Ureter (tissue), 1 donor: ENCODE results near the gene TMIE. TPM values are rescaled to one million over a fixed set of nuclear protein-coding genes. Genes with fewer than 3 reads are reported as not detected.

Experiments used
- total RNA-seq: library from RNA; stranded (reverse); gene quantifications from one replicate; pipeline ENCODE4 v1.2.4, GENCODE V29; 2023
- donor health status: DM: yes; HTN: yes; CAD: no.

The TMIE gene
- total RNA-seq, 1 donor from 2014 or later = 1.0 TPM

Other genes starting within 250 kb of the TMIE start
- 1.5 TPM for gene LTF, start 236.5 kb upstream of the TMIE start, total RNA-seq
- gene RTP3, start 203.4 kb upstream of the TMIE start, total RNA-seq = not detected
- 0.81 TPM for gene LRRC2, start 135.1 kb upstream of the TMIE start, total RNA-seq
- not detected for gene FAM240A, start 88.9 kb upstream of the TMIE start, total RNA-seq
- 64.5 TPM for gene ALS2CL, start 7.7 kb upstream of the TMIE start, total RNA-seq
- gene PRSS50, start 16.5 kb downstream of the TMIE start, total RNA-seq = 1.6 TPM
- gene MYL3, start 162.1 kb downstream of the TMIE start, total RNA-seq = 4.6 TPM
- gene PTH1R, start 176.3 kb downstream of the TMIE start, total RNA-seq = 12.9 TPM